Epithelial cell of esophagus (primary cell): ENCODE data around the gene STK32B.

Experiments
- DNase-seq: peaks from one replicate; pipeline ENCODE4 v3.0.0; 2010; ENCODE audit warnings: low read depth
- H3K4me3 ChIP-seq: 2 replicates; pipeline ENCODE4 v1.5.1; 2011; ENCODE audit warnings: mild to moderate bottlenecking, low read length, control low read depth
- CTCF ChIP-seq: IDR thresholded peaks from 2 replicates; pipeline ENCODE4 v1.5.1; 2011; ENCODE audit warnings: low read depth, mild to moderate bottlenecking, low read length, control low read depth, inconsistent platforms; ENCODE audit not compliant: insufficient read depth; ENCODE audit errors: missing control alignments

Gene STK32B

GRCh38 chr4:5374994-5375393 lies 323.7 kb downstream of the STK32B start:
- H3K4me3 ChIP-seq, result no peak overlapping the region
- no peak for TF ChIP-seq CTCF

GRCh38 chr4:5376015-5376414 lies 324.7 kb downstream of the STK32B start:
- TF ChIP-seq CTCF, result no peak
- DNase-seq, result no peak
- no peak overlapping the region for H3K4me3 ChIP-seq

More at GRCh38 chr4:5374994-5375393, 323.7 kb downstream of the STK32B start:
- no peak for DNase-seq

- peak; percentile 12 for DNase-seq
- no peak for TF ChIP-seq CTCF
- no peak overlapping the region for H3K4me3 ChIP-seq
Observed at GRCh38 chr4:5378002-5378401, 326.7 kb downstream of the STK32B start.

GRCh38 chr4:5379895-5380294 lies 328.6 kb downstream of the STK32B start:
- no peak for TF ChIP-seq CTCF
- no peak for DNase-seq
- no peak overlapping the region for H3K4me3 ChIP-seq

- TF ChIP-seq CTCF, result no peak
- DNase-seq, result no peak
- H3K4me3 ChIP-seq, result no peak overlapping the region
Observed at GRCh38 chr4:5381961-5382441, 330.7 kb downstream of the STK32B start.

GRCh38 chr4:5383191-5383980 lies 332.1 kb downstream of the STK32B start:
- no peak overlapping the region for H3K4me3 ChIP-seq
- no peak for TF ChIP-seq CTCF
- no peak for DNase-seq
